ENCODE data around the gene BCAS3. TPM values are rescaled to one million over a fixed set of nuclear protein-coding genes. Genes with fewer than 3 reads are reported as not detected.

Gene BCAS3
- total RNA-seq, 1 donor from 2014 or later = 75.9 TPM

- Histone ChIP-seq H3K36me3 (no peaks in the 10 kb centered on the region), H3K4me3 (no peak overlapping the region), H3K27ac (no peak overlapping the region), H3K9me3 (peaks cover 0 to 13% of the 10 kb centered on the region in 2 donors), H3K27me3 (no peaks in the 10 kb centered on the region), H3K4me1 (no peaks in the 10 kb centered on the region)
- DNase-seq (ENCODE audit: low spot score in 2 of 2) = no peak
- TF ChIP-seq, protein P1, sequence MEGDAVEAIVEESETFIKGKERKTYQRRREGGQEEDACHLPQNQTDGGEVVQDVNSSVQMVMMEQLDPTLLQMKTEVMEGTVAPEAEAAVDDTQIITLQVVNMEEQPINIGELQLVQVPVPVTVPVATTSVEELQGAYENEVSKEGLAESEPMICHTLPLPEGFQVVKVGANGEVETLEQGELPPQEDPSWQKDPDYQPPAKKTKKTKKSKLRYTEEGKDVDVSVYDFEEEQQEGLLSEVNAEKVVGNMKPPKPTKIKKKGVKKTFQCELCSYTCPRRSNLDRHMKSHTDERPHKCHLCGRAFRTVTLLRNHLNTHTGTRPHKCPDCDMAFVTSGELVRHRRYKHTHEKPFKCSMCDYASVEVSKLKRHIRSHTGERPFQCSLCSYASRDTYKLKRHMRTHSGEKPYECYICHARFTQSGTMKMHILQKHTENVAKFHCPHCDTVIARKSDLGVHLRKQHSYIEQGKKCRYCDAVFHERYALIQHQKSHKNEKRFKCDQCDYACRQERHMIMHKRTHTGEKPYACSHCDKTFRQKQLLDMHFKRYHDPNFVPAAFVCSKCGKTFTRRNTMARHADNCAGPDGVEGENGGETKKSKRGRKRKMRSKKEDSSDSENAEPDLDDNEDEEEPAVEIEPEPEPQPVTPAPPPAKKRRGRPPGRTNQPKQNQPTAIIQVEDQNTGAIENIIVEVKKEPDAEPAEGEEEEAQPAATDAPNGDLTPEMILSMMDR (IDR thresholded peaks at IDR 0.05) = no peak
- intact Hi-C loops (cut with DNase I) = no loop called here
Measured at GRCh38 chr17:61116577-61116976, 438.9 kb downstream of the BCAS3 start.

- Histone ChIP-seq H3K4me1 (no peaks in the 10 kb centered on the region), H3K36me3 (no peaks in the 10 kb centered on the region), H3K27ac (no peak overlapping the region), H3K9me3 (peaks cover 0 to 13% of the 10 kb centered on the region in 2 donors), H3K27me3 (no peaks in the 10 kb centered on the region), H3K4me3 (no peak overlapping the region)
- TF ChIP-seq, protein P1 (IDR thresholded peaks at IDR 0.05) = no peak
- DNase-seq (ENCODE audit: low spot score in 2 of 2) = no peak
- intact Hi-C loops (cut with DNase I) = no loop called here
Measured at GRCh38 chr17:61117983-61118382, 440.3 kb downstream of the BCAS3 start.

GRCh38 chr17:61118871-61119270 is 441.2 kb downstream of the BCAS3 start:
- intact Hi-C loops (cut with DNase I) = no loop called here
- Histone ChIP-seq H3K4me3 (no peak overlapping the region), H3K9me3 (peaks cover 0 to 13% of the 10 kb centered on the region in 2 donors), H3K27me3 (no peaks in the 10 kb centered on the region), H3K36me3 (no peaks in the 10 kb centered on the region), H3K4me1 (no peaks in the 10 kb centered on the region), H3K27ac (no peak overlapping the region)
- TF ChIP-seq, protein P1 (IDR thresholded peaks at IDR 0.05) = no peak
- DNase-seq (ENCODE audit: low spot score in 2 of 2) = no peak

DNA sequence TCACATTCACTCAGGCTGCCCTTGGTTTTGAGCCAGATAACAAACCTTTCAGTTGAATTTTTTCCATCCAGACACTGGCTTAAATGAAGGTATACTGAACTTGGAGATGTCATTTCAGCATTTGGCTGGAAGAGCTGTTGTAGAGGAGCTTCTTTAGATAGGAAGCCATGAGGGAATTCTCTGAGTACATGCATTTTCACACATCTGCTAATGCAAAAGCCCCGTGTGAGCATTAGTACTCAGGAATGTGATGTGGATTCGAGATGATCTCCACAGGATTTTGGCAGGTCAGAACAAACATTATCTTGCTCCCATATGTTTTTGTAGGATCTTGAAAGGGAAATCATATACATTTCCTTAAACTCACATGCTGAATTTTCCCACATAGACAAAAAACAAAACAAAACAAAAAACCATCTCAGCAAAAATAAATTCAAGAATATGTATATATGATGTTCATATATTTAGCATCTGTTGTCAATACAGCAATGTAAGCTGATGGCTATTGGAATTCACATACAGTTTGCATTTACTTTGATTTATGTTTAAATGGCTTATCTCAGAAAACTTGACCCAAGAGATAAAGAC is 444.8 kb downstream of the BCAS3 start:
- peaks cover 0 to under 1% of the 10 kb centered on the region in 2 donors for H3K9me3 ChIP-seq
- no peaks in the 10 kb centered on the region for H3K27me3 ChIP-seq
- H3K4me1 ChIP-seq = peaks cover 0 to 6% of the 10 kb centered on the region in 2 donors
- no peak overlapping the region for H3K27ac ChIP-seq
- H3K4me3 ChIP-seq = no peak overlapping the region
- no peaks in the 10 kb centered on the region for H3K36me3 ChIP-seq
- TF ChIP-seq, protein P1 (IDR thresholded peaks at IDR 0.05) = no peak
- intact Hi-C loops (cut with DNase I) = no loop called here
- DNase-seq (ENCODE audit: low spot score in 2 of 2) = no peak

- TF ChIP-seq, protein P1 (IDR thresholded peaks at IDR 0.05) = no peak
- Histone ChIP-seq H3K4me1 (peaks cover 0 to 6% of the 10 kb centered on the region in 2 donors), H3K36me3 (no peaks in the 10 kb centered on the region), H3K27me3 (no peaks in the 10 kb centered on the region), H3K9me3 (no peaks in the 10 kb centered on the region), H3K4me3 (no peak overlapping the region), H3K27ac (no peak overlapping the region)
- no peak for DNase-seq (ENCODE audit: low spot score in 2 of 2)
- intact Hi-C loops (cut with DNase I) = no loop called here
Measured at GRCh38 chr17:61124562-61124961, 446.9 kb downstream of the BCAS3 start.
